Mesodermal cell (in vitro differentiated cells): Measurements from ENCODE around the gene MRC2.

Source experiments
- H3K27ac ChIP-seq: 2 replicates; pipeline ENCODE4 v1.7.0; 2013; ENCODE audit warnings: mild to moderate bottlenecking, low read depth, low read length, moderate library complexity; ENCODE audit not compliant: severe bottlenecking
- H3K36me3 ChIP-seq: 2 replicates; pipeline ENCODE4 v1.7.1; 2013; ENCODE audit warnings: mild to moderate bottlenecking, low read length, moderate library complexity; ENCODE audit not compliant: control insufficient read depth, insufficient read depth
- H3K4me1 ChIP-seq: one replicate; pipeline ENCODE4 v1.7.1; 2013; ENCODE audit warnings: mild to moderate bottlenecking, low read length; ENCODE audit not compliant: insufficient read depth, control insufficient read depth, poor library complexity, severe bottlenecking
- H3K4me3 ChIP-seq: 2 replicates; pipeline ENCODE4 v1.7.0; 2013; ENCODE audit warnings: low read length, control low read depth, mild to moderate bottlenecking; ENCODE audit not compliant: insufficient read depth, poor library complexity, severe bottlenecking; ENCODE audit errors: extremely low read depth
- H3K9me3 ChIP-seq: 2 replicates; pipeline ENCODE4 v1.7.1; 2013; ENCODE audit warnings: mild to moderate bottlenecking, low read length, moderate library complexity; ENCODE audit not compliant: control insufficient read depth
- WGBS, 2 experiments: methylation state at CpG; one replicate each; pipeline ENCODE4 v1.1.5; 2013; ENCODE audit warnings: missing lambda C conversion rate in 2 of 2; ENCODE audit not compliant: insufficient coverage in 2 of 2; 5-methylcytosine and 5-hydroxymethylcytosine counted together

Gene MRC2

DNA sequence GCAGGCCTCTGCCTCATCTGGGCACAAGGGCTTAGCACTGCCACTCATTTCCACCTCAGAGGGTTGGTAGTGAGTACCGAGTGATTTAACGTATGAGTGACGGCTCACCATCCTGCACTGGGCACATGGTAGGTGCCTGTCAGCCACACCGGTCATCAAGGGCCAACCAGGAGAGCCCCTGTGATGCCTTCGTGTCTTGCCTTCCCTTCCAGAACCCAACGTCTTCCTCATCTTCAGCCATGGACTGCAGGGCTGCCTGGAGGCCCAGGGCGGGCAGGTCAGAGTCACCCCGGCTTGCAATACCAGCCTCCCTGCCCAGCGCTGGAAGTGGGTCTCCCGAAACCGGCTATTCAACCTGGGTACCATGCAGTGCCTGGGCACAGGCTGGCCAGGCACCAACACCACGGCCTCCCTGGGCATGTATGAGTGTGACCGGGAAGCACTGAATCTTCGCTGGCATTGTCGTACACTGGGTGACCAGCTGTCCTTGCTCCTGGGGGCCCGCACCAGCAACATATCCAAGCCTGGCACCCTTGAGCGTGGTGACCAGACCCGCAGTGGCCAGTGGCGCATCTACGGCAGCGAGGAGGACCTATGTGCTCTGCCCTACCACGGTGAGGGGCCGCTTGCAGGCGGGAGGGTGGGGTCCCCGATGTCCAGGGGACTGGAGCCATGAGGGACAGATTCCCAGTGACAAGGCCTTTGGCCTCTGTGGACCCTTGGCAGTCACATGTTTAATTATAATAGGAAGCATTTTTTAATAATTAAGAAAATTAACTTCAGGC, 37.1 kb downstream of the MRC2 start:
- Histone ChIP-seq H3K36me3 (peaks cover 80% of the 10 kb centered on the region), H3K4me1 (no peaks in the 10 kb centered on the region), H3K9me3 (peaks cover 12% of the 10 kb centered on the region), H3K4me3 (no peak overlapping the region), H3K27ac (no peak overlapping the region)
- 94 to 99% methylated on average over 21 to 22 of the region's 25 CpGs for WGBS, 2 experiments

DNA sequence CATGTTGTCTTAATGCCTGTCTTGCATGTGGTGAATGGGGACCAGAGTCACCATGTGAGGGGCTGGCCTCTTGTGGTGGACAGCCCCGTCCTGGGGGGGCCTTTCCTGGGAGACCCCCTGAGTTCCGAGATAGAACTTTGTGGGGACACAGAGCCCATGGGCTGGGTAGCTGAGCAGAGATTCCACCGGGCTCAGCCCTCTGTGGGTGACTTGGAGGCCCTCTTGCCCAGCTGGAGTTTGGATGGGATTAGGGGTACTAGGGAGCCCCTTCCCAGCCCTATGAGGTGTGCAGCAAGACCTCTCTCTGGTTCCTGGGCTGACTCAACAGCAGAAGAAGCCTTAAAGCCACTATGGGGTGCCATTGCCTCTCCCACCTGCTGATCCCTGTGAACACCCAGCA, 38.1 kb downstream of the MRC2 start:
- H3K4me1 ChIP-seq = no peaks in the 10 kb centered on the region
- WGBS, 2 experiments = 100% methylated on average over 2 to 3 of the region's 3 CpGs
- peaks cover 78% of the 10 kb centered on the region for H3K36me3 ChIP-seq

GRCh38 chr17:62666061-62666800, 38.8 kb downstream of the MRC2 start:
- 88 to 91% methylated on average over 20 to 24 of the region's 30 CpGs for WGBS, 2 experiments
- peaks cover 79% of the 10 kb centered on the region for H3K36me3 ChIP-seq

More for the DNA sequence above, 38.1 kb downstream of the MRC2 start:
- H3K27ac ChIP-seq = no peak overlapping the region
- no peak overlapping the region for H3K4me3 ChIP-seq
- peaks cover 3% of the 10 kb centered on the region for H3K9me3 ChIP-seq

GRCh38 chr17:62666801-62667591, 39.5 kb downstream of the MRC2 start:
- H3K4me3 ChIP-seq = no peak overlapping the region
- H3K9me3 ChIP-seq = no peaks in the 10 kb centered on the region
- H3K27ac ChIP-seq = no peak overlapping the region
- 95% methylated on average over 26 to 33 of the region's 40 CpGs for WGBS, 2 experiments
- H3K4me1 ChIP-seq = no peaks in the 10 kb centered on the region
- H3K36me3 ChIP-seq = peaks cover 83% of the 10 kb centered on the region

More at GRCh38 chr17:62666061-62666800, 38.8 kb downstream of the MRC2 start:
- no peaks in the 10 kb centered on the region for H3K9me3 ChIP-seq
- H3K4me1 ChIP-seq = no peaks in the 10 kb centered on the region
- H3K27ac ChIP-seq = no peak overlapping the region
- no peak overlapping the region for H3K4me3 ChIP-seq

DNA sequence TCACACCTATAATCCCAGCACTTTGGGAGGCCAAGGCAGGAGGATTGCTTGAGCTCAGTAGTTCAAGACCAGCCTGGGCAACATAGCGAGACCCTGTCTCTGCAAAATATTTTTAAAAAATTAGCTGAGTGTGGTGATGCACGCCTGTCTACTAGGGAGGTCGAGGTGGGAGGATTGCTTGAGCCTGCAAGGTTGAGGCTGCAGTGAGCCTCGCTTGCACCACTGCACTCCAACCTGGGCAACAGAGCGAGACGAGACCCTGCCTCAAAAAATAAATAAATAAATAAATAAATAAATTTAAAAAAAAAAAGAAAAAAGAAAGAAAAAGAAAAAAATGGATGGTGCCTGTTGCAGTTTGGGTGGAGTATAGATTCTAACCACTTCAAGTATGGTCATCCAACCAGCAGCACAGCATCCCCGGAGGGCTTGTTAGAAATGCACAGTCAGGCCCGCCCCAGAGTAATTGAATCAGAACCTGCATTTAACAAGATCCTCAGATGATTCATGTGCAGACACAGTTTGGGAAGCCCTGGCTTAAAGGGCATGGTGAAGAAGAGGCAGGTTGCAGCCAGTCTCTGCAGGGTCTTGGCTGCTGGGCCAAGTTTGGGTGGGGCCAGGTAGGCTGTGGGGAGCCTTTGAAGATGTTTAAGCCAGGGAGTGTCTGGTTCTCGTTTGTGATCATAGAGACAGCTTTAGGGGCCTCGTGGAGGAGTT, 40.8 kb downstream of the MRC2 start:
- H3K4me1 ChIP-seq = no peaks in the 10 kb centered on the region
- no peak overlapping the region for H3K27ac ChIP-seq
- peaks cover 86% of the 10 kb centered on the region for H3K36me3 ChIP-seq
- no peaks in the 10 kb centered on the region for H3K9me3 ChIP-seq
- no peak overlapping the region for H3K4me3 ChIP-seq
- 88 to 89% methylated on average over 6 to 7 of the region's 10 CpGs for WGBS, 2 experiments

DNA sequence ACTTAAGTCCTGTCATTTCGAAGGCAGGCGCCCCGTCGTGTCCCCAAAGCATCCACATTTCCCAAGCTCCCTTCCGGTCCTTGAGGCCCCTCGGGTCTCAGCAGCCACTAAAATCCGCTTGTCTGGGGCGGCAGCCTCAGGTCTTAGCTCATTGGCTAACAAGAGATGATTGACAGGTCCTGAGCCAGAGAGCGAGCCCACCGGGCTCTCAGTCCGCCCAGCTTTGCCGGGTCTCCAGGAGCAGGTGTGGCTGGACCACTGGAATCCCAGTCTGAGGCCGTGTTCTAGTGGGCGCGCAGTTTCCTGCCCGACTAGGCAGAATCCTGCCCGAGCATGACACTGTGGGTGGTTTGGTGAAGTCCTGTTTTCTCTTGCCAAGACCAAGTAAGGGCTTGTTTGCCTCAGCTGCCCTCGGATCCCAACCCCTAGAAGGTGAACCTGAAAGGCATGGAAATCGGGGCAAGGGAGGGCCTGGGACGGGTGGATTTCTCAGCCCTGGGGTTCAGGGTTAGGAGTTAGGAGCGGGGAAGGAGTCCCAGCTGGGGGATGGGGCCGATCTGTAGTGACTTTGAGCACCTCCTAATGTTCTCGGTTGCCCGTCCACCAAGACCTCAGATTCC, 42.8 kb downstream of the MRC2 start:
- Histone ChIP-seq H3K9me3 (no peaks in the 10 kb centered on the region), H3K4me1 (no peaks in the 10 kb centered on the region), H3K27ac (no peak overlapping the region), H3K4me3 (no peak overlapping the region), H3K36me3 (peaks cover 87% of the 10 kb centered on the region)
- 89 to 96% methylated on average over 20 to 23 of the region's 24 CpGs for WGBS, 2 experiments

DNA sequence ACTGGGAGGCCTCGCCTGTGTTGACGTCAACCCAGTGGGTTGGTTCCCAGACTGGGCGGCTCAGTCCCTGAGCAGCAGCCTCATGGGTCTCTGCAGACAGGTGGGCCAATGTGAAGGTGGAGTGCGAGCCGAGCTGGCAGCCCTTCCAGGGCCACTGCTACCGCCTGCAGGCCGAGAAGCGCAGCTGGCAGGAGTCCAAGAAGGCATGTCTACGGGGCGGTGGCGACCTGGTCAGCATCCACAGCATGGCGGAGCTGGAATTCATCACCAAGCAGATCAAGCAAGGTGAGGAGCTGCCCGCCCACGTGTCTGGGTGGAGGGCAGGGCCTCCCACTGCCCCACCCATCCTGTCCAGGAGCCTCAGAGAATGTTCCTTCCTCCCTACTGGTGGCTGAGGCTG, 44.1 kb downstream of the MRC2 start:
- H3K4me3 ChIP-seq = no peak overlapping the region
- no peak overlapping the region for H3K27ac ChIP-seq
- no peaks in the 10 kb centered on the region for H3K4me1 ChIP-seq
- peaks cover 87% of the 10 kb centered on the region for H3K36me3 ChIP-seq
- no peaks in the 10 kb centered on the region for H3K9me3 ChIP-seq
- WGBS, 2 experiments = 90 to 92% methylated on average over 13 to 14 of the region's 14 CpGs

- Histone ChIP-seq H3K36me3 (peaks cover 84% of the 10 kb centered on the region), H3K27ac (no peak overlapping the region), H3K4me3 (no peak overlapping the region), H3K9me3 (no peaks in the 10 kb centered on the region), H3K4me1 (no peaks in the 10 kb centered on the region)
- 94 to 95% methylated on average over 3 to 4 of the region's 4 CpGs for WGBS, 2 experiments
Observed at GRCh38 chr17:62672957-62673356, 45.5 kb downstream of the MRC2 start.

DNA sequence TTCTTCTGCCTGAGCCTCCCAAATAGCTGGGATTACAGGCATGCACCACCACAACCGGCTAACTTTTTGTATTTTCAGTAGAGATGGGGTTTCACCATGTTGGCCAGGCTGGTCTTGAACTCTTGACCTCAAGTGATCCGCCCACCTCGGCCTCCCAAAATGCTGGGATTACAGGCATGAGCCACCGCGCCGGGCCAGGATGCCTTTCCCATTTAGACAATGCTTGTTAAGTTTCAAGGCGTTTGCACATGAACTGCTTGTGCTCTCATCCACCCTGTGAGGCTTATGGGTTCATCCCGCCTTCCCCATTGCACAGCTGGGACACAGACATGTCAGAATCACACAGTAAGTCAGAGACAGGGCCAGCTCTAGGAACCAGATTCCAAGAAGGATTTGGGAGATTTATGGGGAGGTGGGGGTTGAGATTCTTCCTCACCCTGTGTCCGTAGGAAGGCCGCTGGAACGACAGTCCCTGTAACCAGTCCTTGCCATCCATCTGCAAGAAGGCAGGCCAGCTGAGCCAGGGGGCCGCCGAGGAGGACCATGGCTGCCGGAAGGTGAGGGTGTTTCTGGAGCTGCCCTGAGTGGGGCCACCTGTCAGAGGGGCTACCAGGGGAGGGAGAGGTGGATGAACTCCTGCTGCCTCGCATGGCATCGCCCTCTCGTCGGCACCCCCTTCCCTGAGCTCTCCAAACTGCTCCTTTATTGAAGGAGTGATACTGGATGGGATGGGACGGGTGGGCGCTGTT, 46.3 kb downstream of the MRC2 start:
- Histone ChIP-seq H3K4me1 (no peaks in the 10 kb centered on the region), H3K36me3 (peaks cover 84% of the 10 kb centered on the region), H3K9me3 (no peaks in the 10 kb centered on the region), H3K4me3 (no peak overlapping the region), H3K27ac (no peak overlapping the region)
- WGBS, 2 experiments = 93 to 94% methylated on average over 12 to 14 of the region's 20 CpGs
